ENCODE results near the gene SBF2.

DNA sequence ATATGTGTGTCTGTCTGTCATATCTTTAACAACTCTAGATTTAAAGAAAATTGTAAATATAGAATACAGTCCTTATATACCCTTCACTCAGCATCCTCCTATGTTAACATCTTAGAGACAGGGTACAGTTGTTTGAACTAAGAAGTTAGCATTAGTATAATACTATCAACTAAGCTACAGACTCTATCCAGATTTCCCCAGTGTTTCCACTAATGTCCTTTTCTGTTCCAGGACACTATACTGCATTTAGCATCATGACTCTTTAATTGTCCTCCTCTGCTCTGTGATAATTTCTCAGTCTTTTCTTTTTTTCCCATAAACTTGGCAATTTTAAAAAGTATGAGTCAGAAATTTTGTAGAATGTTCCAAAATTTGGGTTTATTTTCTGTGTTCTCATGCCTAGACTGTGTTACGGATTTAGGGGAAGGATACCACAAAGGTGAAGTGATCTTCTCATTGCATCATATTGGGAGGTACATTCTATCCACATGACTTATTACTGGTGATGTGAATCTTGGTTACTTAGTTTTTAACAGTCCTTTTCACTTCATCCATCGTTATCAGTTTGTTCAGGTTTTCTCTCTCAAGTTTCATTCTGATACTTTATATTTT lies 168.4 kb downstream of the SBF2 start:
- no peak for TF ChIP-seq POLR2AphosphoS5 (IDR thresholded peaks at IDR 0.05; ENCODE audit: low read depth, low read length)
- no peak for TF ChIP-seq POLR2A (IDR thresholded peaks at IDR 0.05; ENCODE audit: low read depth, low read length)
- TF ChIP-seq TAF1 (IDR thresholded peaks at IDR 0.05; ENCODE audit: low read depth, low read length), result no peak
- no peak for TF ChIP-seq PAX5 (IDR thresholded peaks at IDR 0.05; ENCODE audit: insufficient read depth, low read length, severe bottlenecking)
